WI38 (cell line): ENCODE measurements around the gene LUC7L.
"Not testable (repeated sequence)": the region's sequence is repeated elsewhere in the genome, so short reads cannot be mapped to it uniquely, and the experiment has no call there.

ENCODE experiments used
- H3K4me3 ChIP-seq: 2 replicates; pipeline ENCODE4 v1.5.1; 2011; ENCODE audit warnings: low read depth, mild to moderate bottlenecking, control low read depth, low read length
- TF ChIP-seq, protein P1 (sequence below): IDR thresholded peaks from 2 replicates; pipeline ENCODE4 v1.5.1; 2012; ENCODE audit warnings: low read depth, mild to moderate bottlenecking, control low read depth, low read length

Gene LUC7L

DNA sequence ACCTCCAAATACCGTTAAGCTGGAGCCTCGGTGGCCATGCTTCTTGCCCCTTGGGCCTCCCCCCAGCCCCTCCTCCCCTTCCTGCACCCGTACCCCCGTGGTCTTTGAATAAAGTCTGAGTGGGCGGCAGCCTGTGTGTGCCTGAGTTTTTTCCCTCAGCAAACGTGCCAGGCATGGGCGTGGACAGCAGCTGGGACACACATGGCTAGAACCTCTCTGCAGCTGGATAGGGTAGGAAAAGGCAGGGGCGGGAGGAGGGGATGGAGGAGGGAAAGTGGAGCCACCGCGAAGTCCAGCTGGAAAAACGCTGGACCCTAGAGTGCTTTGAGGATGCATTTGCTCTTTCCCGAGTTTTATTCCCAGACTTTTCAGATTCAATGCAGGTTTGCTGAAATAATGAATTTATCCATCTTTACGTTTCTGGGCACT, 51.8 kb downstream of the LUC7L start:
- TF ChIP-seq, protein P1, sequence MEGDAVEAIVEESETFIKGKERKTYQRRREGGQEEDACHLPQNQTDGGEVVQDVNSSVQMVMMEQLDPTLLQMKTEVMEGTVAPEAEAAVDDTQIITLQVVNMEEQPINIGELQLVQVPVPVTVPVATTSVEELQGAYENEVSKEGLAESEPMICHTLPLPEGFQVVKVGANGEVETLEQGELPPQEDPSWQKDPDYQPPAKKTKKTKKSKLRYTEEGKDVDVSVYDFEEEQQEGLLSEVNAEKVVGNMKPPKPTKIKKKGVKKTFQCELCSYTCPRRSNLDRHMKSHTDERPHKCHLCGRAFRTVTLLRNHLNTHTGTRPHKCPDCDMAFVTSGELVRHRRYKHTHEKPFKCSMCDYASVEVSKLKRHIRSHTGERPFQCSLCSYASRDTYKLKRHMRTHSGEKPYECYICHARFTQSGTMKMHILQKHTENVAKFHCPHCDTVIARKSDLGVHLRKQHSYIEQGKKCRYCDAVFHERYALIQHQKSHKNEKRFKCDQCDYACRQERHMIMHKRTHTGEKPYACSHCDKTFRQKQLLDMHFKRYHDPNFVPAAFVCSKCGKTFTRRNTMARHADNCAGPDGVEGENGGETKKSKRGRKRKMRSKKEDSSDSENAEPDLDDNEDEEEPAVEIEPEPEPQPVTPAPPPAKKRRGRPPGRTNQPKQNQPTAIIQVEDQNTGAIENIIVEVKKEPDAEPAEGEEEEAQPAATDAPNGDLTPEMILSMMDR: no peak
- H3K4me3 ChIP-seq: no peak overlapping the region

DNA sequence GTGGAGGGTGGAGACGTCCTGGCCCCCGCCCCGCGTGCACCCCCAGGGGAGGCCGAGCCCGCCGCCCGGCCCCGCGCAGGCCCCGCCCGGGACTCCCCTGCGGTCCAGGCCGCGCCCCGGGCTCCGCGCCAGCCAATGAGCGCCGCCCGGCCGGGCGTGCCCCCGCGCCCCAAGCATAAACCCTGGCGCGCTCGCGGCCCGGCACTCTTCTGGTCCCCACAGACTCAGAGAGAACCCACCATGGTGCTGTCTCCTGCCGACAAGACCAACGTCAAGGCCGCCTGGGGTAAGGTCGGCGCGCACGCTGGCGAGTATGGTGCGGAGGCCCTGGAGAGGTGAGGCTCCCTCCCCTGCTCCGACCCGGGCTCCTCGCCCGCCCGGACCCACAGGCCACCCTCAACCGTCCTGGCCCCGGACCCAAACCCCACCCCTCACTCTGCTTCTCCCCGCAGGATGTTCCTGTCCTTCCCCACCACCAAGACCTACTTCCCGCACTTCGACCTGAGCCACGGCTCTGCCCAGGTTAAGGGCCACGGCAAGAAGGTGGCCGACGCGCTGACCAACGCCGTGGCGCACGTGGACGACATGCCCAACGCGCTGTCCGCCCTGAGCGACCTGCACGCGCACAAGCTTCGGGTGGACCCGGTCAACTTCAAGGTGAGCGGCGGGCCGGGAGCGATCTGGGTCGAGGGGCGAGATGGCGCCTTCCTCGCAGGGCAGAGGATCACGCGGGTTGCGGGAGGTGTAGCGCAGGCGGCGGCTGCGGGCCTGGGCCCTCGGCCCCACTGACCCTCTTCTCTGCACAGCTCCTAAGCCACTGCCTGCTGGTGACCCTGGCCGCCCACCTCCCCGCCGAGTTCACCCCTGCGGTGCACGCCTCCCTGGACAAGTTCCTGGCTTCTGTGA, 52.5 kb downstream of the LUC7L start, which contains the start of gene HBA1:
TSS of gene HBA1 (plus strand) at position 204 of the 906 bp plus-strand sequence. CDS start at position 241, 37 bp downstream.
- H3K4me3 ChIP-seq: not testable (repeated sequence)

DNA sequence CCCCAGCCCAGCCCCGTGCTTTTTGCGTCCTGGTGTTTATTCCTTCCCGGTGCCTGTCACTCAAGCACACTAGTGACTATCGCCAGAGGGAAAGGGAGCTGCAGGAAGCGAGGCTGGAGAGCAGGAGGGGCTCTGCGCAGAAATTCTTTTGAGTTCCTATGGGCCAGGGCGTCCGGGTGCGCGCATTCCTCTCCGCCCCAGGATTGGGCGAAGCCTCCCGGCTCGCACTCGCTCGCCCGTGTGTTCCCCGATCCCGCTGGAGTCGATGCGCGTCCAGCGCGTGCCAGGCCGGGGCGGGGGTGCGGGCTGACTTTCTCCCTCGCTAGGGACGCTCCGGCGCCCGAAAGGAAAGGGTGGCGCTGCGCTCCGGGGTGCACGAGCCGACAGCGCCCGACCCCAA, 53.2 kb downstream of the LUC7L start:
- H3K4me3 ChIP-seq: not testable (repeated sequence)

DNA sequence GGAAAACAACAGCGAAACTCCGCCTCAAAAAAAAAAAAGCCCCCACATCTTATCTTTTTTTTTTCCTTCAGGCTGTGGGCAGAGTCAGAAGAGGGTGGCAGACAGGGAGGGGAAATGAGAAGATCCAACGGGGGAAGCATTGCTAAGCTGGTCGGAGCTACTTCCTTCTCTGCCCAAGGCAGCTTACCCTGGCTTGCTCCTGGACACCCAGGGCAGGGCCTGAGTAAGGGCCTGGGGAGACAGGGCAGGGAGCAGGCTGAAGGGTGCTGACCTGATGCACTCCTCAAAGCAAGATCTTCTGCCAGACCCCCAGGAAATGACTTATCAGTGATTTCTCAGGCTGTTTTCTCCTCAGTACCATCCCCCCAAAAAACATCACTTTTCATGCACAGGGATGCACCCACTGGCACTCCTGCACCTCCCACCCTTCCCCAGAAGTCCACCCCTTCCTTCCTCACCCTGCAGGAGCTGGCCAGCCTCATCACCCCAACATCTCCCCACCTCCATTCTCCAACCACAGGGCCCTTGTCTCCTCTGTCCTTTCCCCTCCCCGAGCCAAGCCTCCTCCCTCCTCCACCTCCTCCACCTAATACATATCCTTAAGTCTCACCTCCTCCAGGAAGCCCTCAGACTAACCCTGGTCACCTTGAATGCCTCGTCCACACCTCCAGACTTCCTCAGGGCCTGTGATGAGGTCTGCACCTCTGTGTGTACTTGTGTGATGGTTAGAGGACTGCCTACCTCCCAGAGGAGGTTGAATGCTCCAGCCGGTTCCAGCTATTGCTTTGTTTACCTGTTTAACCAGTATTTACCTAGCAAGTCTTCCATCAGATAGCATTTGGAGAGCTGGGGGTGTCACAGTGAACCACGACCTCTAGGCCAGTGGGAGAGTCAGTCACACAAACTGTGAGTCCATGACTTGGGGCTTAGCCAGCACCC, 54.0 kb downstream of the LUC7L start:
- H3K4me3 ChIP-seq: no peak overlapping the region
- TF ChIP-seq, protein P1: no peak

DNA sequence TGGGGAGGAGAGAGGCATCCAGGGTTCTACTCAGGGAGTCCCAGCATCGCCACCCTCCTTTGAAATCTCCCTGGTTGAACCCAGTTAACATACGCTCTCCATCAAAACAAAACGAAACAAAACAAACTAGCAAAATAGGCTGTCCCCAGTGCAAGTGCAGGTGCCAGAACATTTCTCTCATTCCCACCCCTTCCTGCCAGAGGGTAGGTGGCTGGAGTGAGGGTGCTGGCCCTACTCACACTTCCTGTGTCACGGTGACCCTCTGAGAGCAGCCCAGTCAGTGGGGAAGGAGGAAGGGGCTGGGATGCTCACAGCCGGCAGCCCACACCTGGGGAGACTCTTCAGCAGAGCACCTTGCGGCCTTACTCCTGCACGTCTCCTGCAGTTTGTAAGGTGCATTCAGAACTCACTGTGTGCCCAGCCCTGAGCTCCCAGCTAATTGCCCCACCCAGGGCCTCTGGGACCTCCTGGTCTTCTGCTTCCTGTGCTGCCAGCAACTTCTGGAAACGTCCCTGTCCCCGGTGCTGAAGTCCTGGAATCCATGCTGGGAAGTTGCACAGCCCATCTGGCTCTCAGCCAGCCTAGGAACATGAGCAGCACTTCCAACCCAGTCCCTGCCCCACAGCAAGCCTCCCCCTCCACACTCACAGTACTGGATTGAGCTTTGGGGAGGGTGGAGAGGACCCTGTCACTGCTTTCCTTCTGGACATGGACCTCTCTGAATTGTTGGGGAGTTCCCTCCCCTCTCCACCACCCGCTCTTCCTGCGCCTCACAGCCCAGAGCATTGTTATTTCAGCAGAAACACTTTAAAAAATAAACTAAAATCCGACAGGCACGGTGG, 55.1 kb downstream of the LUC7L start:
- not testable (repeated sequence) for H3K4me3 ChIP-seq

DNA sequence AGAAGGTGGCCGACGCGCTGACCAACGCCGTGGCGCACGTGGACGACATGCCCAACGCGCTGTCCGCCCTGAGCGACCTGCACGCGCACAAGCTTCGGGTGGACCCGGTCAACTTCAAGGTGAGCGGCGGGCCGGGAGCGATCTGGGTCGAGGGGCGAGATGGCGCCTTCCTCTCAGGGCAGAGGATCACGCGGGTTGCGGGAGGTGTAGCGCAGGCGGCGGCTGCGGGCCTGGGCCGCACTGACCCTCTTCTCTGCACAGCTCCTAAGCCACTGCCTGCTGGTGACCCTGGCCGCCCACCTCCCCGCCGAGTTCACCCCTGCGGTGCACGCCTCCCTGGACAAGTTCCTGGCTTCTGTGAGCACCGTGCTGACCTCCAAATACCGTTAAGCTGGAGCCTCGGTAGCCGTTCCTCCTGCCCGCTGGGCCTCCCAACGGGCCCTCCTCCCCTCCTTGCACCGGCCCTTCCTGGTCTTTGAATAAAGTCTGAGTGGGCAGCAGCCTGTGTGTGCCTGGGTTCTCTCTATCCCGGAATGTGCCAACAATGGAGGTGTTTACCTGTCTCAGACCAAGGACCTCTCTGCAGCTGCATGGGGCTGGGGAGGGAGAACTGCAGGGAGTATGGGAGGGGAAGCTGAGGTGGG, 55.9 kb downstream of the LUC7L start:
- not testable (repeated sequence) for H3K4me3 ChIP-seq

DNA sequence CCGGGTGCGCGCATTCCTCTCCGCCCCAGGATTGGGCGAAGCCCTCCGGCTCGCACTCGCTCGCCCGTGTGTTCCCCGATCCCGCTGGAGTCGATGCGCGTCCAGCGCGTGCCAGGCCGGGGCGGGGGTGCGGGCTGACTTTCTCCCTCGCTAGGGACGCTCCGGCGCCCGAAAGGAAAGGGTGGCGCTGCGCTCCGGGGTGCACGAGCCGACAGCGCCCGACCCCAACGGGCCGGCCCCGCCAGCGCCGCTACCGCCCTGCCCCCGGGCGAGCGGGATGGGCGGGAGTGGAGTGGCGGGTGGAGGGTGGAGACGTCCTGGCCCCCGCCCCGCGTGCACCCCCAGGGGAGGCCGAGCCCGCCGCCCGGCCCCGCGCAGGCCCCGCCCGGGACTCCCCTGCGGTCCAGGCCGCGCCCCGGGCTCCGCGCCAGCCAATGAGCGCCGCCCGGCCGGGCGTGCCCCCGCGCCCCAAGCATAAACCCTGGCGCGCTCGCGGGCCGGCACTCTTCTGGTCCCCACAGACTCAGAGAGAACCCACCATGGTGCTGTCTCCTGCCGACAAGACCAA, 56.8 kb downstream of the LUC7L start, which contains the start of gene HBA2:
TSS of gene HBA2 (plus strand) at position 503 of the 568 bp plus-strand sequence. CDS start at position 540, 37 bp downstream.
- not testable (repeated sequence) for H3K4me3 ChIP-seq

DNA sequence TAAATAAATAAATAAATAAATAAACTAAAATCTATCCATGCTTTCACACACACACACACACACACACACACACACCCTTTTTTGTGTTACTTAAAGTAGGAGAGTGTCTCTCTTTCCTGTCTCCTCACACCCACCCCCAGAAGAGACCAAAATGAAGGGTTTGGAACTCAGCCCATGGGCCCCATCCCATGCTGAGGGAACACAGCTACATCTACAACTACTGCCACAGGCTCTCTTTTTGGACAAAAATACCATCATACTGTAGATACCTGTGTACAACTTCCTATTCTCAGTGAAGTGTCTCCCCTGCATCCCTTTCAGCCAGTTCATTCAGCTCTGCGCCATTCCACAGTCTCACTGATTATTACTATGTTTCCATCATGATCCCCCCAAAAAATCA, 58.5 kb downstream of the LUC7L start:
- H3K4me3 ChIP-seq: no peak overlapping the region
- TF ChIP-seq, protein P1: no peak

DNA sequence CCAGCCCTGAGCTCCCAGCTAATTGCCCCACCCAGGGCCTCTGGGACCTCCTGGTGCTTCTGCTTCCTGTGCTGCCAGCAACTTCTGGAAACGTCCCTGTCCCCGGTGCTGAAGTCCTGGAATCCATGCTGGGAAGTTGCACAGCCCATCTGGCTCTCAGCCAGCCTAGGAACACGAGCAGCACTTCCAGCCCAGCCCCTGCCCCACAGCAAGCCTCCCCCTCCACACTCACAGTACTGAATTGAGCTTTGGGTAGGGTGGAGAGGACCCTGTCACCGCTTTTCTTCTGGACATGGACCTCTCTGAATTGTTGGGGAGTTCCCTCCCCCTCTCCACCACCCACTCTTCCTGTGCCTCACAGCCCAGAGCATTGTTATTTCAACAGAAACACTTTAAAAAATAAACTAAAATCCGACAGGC, 59.2 kb downstream of the LUC7L start:
- H3K4me3 ChIP-seq: not testable (repeated sequence)
